ENCODE results near the gene MROH2A.
A peak's percentile ranks its signal among the peaks of the same experiment; 100 is the strongest.
"Not testable (repeated sequence)": the region's sequence is repeated elsewhere in the genome, so short reads cannot be mapped to it uniquely, and the experiment has no call there.

Gene MROH2A

GRCh38 chr2:233858331-233858730 lies 80.2 kb downstream of the MROH2A start:
- no peak overlapping the region for H3K4me3 Mint-ChIP-seq
- H3K9me3 Mint-ChIP-seq: no peaks in the 10 kb centered on the region
- peaks cover 17% of the 10 kb centered on the region for H3K4me1 Mint-ChIP-seq
- peak overlapping the region; percentile 23 for H3K27ac Mint-ChIP-seq
- H3K27me3 Mint-ChIP-seq: peaks cover 3% of the 10 kb centered on the region
- peaks cover 5% of the 10 kb centered on the region for H3K36me3 Mint-ChIP-seq

GRCh38 chr2:233862261-233862768 lies 84.2 kb downstream of the MROH2A start:
- Mint-ChIP-seq H3K4me1 (no peaks in the 10 kb centered on the region), H3K27ac (no peak overlapping the region), H3K36me3 (peaks cover 6% of the 10 kb centered on the region), H3K9me3 (no peaks in the 10 kb centered on the region), H3K27me3 (peaks cover 1% of the 10 kb centered on the region), H3K4me3 (no peak overlapping the region)

DNA sequence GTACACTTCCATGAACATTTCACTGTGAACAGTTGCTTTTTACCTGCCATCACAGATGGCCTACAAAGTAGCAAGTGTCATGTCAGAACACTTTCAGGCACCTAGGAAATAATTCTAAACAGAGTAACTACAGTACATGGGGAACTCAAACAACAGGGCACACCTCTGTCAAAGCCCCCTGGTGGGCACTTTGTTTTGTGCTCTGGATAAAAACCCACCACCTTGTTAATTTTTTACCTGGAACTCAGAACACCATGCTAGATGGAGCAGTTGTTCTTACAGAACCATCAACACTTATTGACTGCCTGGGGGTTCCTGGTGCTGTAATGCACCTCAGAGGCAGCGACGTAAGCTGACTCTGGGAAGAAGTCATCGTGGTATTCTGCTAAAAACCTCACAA lies 87.7 kb downstream of the MROH2A start:
- H3K36me3 Mint-ChIP-seq: peaks cover 13% of the 10 kb centered on the region
- peaks cover 8% of the 10 kb centered on the region for H3K27me3 Mint-ChIP-seq
- H3K4me3 Mint-ChIP-seq: no peak overlapping the region
- no peak overlapping the region for H3K27ac Mint-ChIP-seq
- peaks cover 8% of the 10 kb centered on the region for H3K4me1 Mint-ChIP-seq
- peaks cover 6% of the 10 kb centered on the region for H3K9me3 Mint-ChIP-seq

GRCh38 chr2:233866479-233866878 lies 88.3 kb downstream of the MROH2A start:
- H3K4me3 Mint-ChIP-seq: no peak overlapping the region
- peaks cover 8% of the 10 kb centered on the region for H3K4me1 Mint-ChIP-seq
- peaks cover 11% of the 10 kb centered on the region for H3K27me3 Mint-ChIP-seq
- H3K36me3 Mint-ChIP-seq: peaks cover 13% of the 10 kb centered on the region
- H3K9me3 Mint-ChIP-seq: peaks cover 7% of the 10 kb centered on the region
- no peak overlapping the region for H3K27ac Mint-ChIP-seq

GRCh38 chr2:233867993-233868532 lies 89.9 kb downstream of the MROH2A start, which contains the start of gene MSL3B:
Gene MSL3B (minus strand): TSS chr2:233868386.
- peaks cover 8% of the 10 kb centered on the region for H3K4me1 Mint-ChIP-seq
- H3K36me3 Mint-ChIP-seq: peaks cover 11% of the 10 kb centered on the region
- H3K4me3 Mint-ChIP-seq: peak within 1 kb of the TSS; percentile 94
- peaks cover 17% of the 10 kb centered on the region for H3K27me3 Mint-ChIP-seq
- H3K27ac Mint-ChIP-seq: peak within 1 kb of the TSS; percentile 87
- peaks cover 13% of the 10 kb centered on the region for H3K9me3 Mint-ChIP-seq

DNA sequence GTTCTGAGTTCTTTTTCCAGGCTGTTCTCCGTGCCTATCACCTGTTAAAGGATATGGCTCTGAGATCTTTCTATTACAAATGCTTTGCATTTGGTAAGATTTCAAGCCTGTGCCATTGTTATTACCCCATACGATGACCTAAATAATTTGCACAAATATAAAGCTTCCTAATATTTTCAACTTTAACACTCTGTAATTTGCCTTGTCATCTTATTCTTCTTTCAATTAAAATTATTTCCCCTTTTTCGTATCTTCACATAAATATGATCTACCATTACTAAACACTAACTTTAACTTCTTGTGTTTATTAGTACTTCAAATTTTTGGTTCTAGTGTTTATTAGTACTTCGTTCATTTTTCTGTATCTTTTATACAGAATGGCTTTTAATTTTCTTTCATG lies 93.3 kb downstream of the MROH2A start:
- H3K27me3 Mint-ChIP-seq: peaks cover 23% of the 10 kb centered on the region
- H3K4me3 Mint-ChIP-seq: no peak overlapping the region
- H3K9me3 Mint-ChIP-seq: peaks cover 13% of the 10 kb centered on the region
- peaks cover 8% of the 10 kb centered on the region for H3K4me1 Mint-ChIP-seq
- H3K27ac Mint-ChIP-seq: peak overlapping the region; percentile 30
- peaks cover 12% of the 10 kb centered on the region for H3K36me3 Mint-ChIP-seq

DNA sequence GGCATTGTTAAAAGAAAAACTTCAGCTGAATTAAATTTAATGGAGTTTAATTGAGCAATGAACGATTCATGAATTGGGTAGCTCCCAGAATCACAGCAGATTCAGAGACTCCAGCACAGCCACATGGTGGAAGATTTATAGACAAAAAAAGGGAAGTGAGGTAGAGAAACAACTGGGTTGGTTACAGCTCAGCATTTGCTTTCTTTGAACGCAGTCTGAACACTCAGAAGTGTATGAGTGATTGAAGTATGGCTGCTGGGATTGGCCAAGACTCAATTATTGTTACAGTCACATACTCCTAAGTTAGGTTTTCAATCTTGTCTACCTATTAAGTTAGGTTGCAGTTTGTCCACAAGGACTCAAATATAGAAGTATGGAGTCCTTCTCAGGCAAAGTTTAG lies 94.0 kb downstream of the MROH2A start:
- Mint-ChIP-seq H3K9me3 (peaks cover 13% of the 10 kb centered on the region), H3K36me3 (peaks cover 12% of the 10 kb centered on the region), H3K27me3 (peaks cover 23% of the 10 kb centered on the region)
- H3K4me3 Mint-ChIP-seq, H3K27ac Mint-ChIP-seq, H3K4me1 Mint-ChIP-seq: not testable (repeated sequence)

GRCh38 chr2:233882353-233882752 lies 104.2 kb downstream of the MROH2A start:
- no peak overlapping the region for H3K4me3 Mint-ChIP-seq
- peaks cover 31% of the 10 kb centered on the region for H3K27me3 Mint-ChIP-seq
- peaks cover 10% of the 10 kb centered on the region for H3K36me3 Mint-ChIP-seq
- H3K27ac Mint-ChIP-seq: no peak overlapping the region
- peaks cover 32% of the 10 kb centered on the region for H3K9me3 Mint-ChIP-seq
- no peaks in the 10 kb centered on the region for H3K4me1 Mint-ChIP-seq

Data from activated naive CD4-positive, alpha-beta T cell treated with anti-CD3 and anti-CD28 coated beads, Interleukin-2, amount 50 U/mL, for 24 hours (primary cell).